ENCODE data around the gene ZNF148. TPM values are rescaled to one million over a fixed set of nuclear protein-coding genes. Genes with fewer than 3 reads are reported as not detected.

The ZNF148 gene
- total RNA-seq, 2 donors from 2014 or later = 33.8 to 37.8 TPM

DNA sequence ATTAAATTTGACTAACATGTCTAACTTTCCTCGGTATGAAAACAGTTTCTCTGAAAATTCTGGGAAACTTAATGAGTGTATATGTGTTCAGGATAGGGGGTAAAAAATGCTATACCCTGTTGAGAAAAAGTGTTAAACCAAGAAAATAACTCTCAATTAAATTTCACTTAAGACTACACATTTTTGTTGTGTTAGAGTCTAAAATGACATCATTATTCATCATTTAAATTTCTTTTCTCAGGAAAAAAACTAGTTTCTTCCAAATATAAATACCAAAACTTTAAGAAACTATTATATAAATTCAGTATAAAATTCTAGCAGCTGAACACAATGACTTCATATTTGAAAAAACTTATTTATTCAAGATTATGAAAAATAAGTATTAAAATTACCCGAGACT lies 52.2 kb downstream of the ZNF148 start:
- H3K4me3 Mint-ChIP-seq = no peak overlapping the region
- peaks cover 27% of the 10 kb centered on the region for H3K4me1 Mint-ChIP-seq
- WGBS, 2 experiments (ENCODE audit: insufficient coverage in 1 of 2, insufficient read length in 1 of 2) = 100% methylated on average over 2 of the region's 2 CpGs; no CpG with 5 or more reads in 1 of the 2 experiments
- Histone ChIP-seq H3K4me1 (ENCODE audit: control insufficient read depth, insufficient read depth, low read length) (no peaks in the 10 kb centered on the region), H3K27me3 (ENCODE audit: control insufficient read depth, insufficient read depth, low read length, poor library complexity, severe bottlenecking) (no peaks in the 10 kb centered on the region), H3K9me3 (ENCODE audit: control insufficient read depth, low read length) (no peaks in the 10 kb centered on the region), H3K9ac (ENCODE audit: extremely low read depth, low read length, poor library complexity, severe bottlenecking) (no peak overlapping the region), H3K27ac (ENCODE audit: low read depth, low read length) (no peak overlapping the region), H3K36me3 (ENCODE audit: control insufficient read depth, insufficient read depth, low read length) (peaks cover 26% of the 10 kb centered on the region), H3K4me3 (ENCODE audit: low read length) (no peak overlapping the region)
- H3K9me3 Mint-ChIP-seq = no peaks in the 10 kb centered on the region
- H3K27me3 Mint-ChIP-seq (ENCODE audit: insufficient read depth) = no peaks in the 10 kb centered on the region
- H3K36me3 Mint-ChIP-seq (ENCODE audit: low read depth) = peaks cover 11% of the 10 kb centered on the region
- no peak overlapping the region for H3K27ac Mint-ChIP-seq
- DNase-seq = no peak
- no peak for TF ChIP-seq CTCF (conservative IDR thresholded peaks at IDR 0.05)

GRCh38 chr3:125322166-125322565 lies 53.0 kb downstream of the ZNF148 start:
- no peak for TF ChIP-seq CTCF (conservative IDR thresholded peaks at IDR 0.05)
- H3K36me3 Mint-ChIP-seq (ENCODE audit: low read depth) = peaks cover 11% of the 10 kb centered on the region

DNA sequence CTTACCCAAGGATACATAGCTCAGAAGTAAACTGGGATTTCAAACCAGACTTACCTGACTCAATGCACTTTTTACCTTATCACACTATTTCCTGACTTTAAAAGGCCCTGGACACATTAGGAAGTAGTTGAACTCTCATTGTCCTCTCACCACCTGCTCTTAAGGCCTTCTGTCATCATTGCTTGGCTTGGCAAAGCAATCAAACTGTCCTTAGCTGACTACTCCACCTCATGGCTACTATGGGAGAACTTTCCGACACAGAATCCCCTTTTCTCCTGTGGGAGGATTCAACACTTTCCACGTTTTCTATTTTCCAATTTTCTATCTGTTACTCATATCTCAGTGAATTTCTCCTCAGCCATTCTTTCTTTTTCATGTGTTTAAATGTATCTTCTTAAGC lies 55.4 kb downstream of the ZNF148 start:
- no peak overlapping the region for H3K4me3 ChIP-seq (ENCODE audit: low read length)
- peak; percentile 49 for TF ChIP-seq CTCF (conservative IDR thresholded peaks at IDR 0.05)
- no peaks in the 10 kb centered on the region for H3K4me1 ChIP-seq (ENCODE audit: control insufficient read depth, insufficient read depth, low read length)
- 80 to 91% methylated on average over 2 of the region's 2 CpGs for WGBS, 2 experiments (ENCODE audit: insufficient coverage in 1 of 2, insufficient read length in 1 of 2)
- H3K27ac ChIP-seq (ENCODE audit: low read depth, low read length) = no peak overlapping the region
- H3K9me3 ChIP-seq (ENCODE audit: control insufficient read depth, low read length) = no peaks in the 10 kb centered on the region
- no peak for DNase-seq
- peaks cover 24% of the 10 kb centered on the region for H3K36me3 Mint-ChIP-seq (ENCODE audit: low read depth)
- H3K27me3 Mint-ChIP-seq (ENCODE audit: insufficient read depth) = no peaks in the 10 kb centered on the region
- no peaks in the 10 kb centered on the region for H3K27me3 ChIP-seq (ENCODE audit: control insufficient read depth, insufficient read depth, low read length, poor library complexity, severe bottlenecking)
- H3K36me3 ChIP-seq (ENCODE audit: control insufficient read depth, insufficient read depth, low read length) = peaks cover 22% of the 10 kb centered on the region
- H3K9ac ChIP-seq (ENCODE audit: extremely low read depth, low read length, poor library complexity, severe bottlenecking) = no peak overlapping the region
- H3K4me3 Mint-ChIP-seq = no peak overlapping the region
- H3K4me1 Mint-ChIP-seq = peaks cover 20% of the 10 kb centered on the region
- H3K27ac Mint-ChIP-seq = no peak overlapping the region
- H3K9me3 Mint-ChIP-seq = no peaks in the 10 kb centered on the region

More at GRCh38 chr3:125322166-125322565, 53.0 kb downstream of the ZNF148 start:
- peaks cover 27% of the 10 kb centered on the region for H3K4me1 Mint-ChIP-seq
- no peak for DNase-seq
- Histone ChIP-seq H3K9me3 (ENCODE audit: control insufficient read depth, low read length) (no peaks in the 10 kb centered on the region), H3K4me1 (ENCODE audit: control insufficient read depth, insufficient read depth, low read length) (no peaks in the 10 kb centered on the region), H3K27me3 (ENCODE audit: control insufficient read depth, insufficient read depth, low read length, poor library complexity, severe bottlenecking) (no peaks in the 10 kb centered on the region), H3K36me3 (ENCODE audit: control insufficient read depth, insufficient read depth, low read length) (peaks cover 26% of the 10 kb centered on the region), H3K27ac (ENCODE audit: low read depth, low read length) (no peak overlapping the region), H3K9ac (ENCODE audit: extremely low read depth, low read length, poor library complexity, severe bottlenecking) (no peak overlapping the region), H3K4me3 (ENCODE audit: low read length) (no peak overlapping the region)
- no peaks in the 10 kb centered on the region for H3K27me3 Mint-ChIP-seq (ENCODE audit: insufficient read depth)
- peak overlapping the region; percentile 67 for H3K27ac Mint-ChIP-seq
- no peak overlapping the region for H3K4me3 Mint-ChIP-seq
- 90 to 97% methylated on average over 5 to 6 of the region's 6 CpGs for WGBS, 2 experiments (ENCODE audit: insufficient coverage in 1 of 2, insufficient read length in 1 of 2)
- no peaks in the 10 kb centered on the region for H3K9me3 Mint-ChIP-seq
